K562 (cell line): ENCODE results near the gene TP53TG5. TPM values are rescaled to one million over a fixed set of nuclear protein-coding genes. Genes with fewer than 3 reads are reported as not detected.

Experiments used
- TAF15 ChIP-seq: fragments of 200-400 bp; formaldehyde crosslinking; IDR thresholded peaks from 2 replicates; pipeline ENCODE4 v1.6.1; 2017; ENCODE audit warnings: mild to moderate bottlenecking, low read depth, low read length, moderate library complexity
- polyA plus RNA-seq, 8 experiments: library from polyadenylated mRNA; depleted of rRNA in 4 of 8; stranded (reverse) in 5 of 8; unstranded in 3 of 8; fragments of >200 nt; fragmentation: Nextera tagmentation in 2 of 8; fragmentation: Illumina TruSeq in 1 of 8; extraction: Ambion mirVana in 2 of 8; extraction: Trizol in 1 of 8; gene quantifications; 2 replicates each; pipeline versions ENCODE4 v1.2.1 to v1.2.3, GENCODE V29; 2011 to 2014; ENCODE audit warnings: inconsistent platforms in 1 of 8, missing spikeins in 1 of 8
- total RNA-seq, 7 experiments: library from RNA; depleted of rRNA in 6 of 7; stranded (reverse); fragments of >200 nt in 6 of 7; fragmentation: Illumina TruSeq in 2 of 7; extraction: Trizol in 2 of 7; gene quantifications; 2 replicates each; pipeline versions ENCODE4 v1.2.1 to v1.2.3, GENCODE V29; 2011 to 2021; ENCODE audit warnings: low replicate concordance in 1 of 7
- TF ChIP-seq, protein P1 (sequence below), 2 experiments: fragments of 450-650 bp; formaldehyde crosslinking in 1 of 2; IDR thresholded peaks; 2 replicates each; pipeline versions ENCODE4 v1.4.0 to v1.6.1; 2014 to 2020; ENCODE audit warnings: mild to moderate bottlenecking in 2 of 2, borderline replicate concordance in 1 of 2, low read depth in 1 of 2
- TF ChIP-seq, protein P2 (sequence below): fragments of 250-450 bp; sonication (Bioruptor Pico); IDR thresholded peaks from 2 replicates; pipeline ENCODE4 v1.5.0; 2020; ENCODE audit warnings: mild to moderate bottlenecking, borderline replicate concordance

Gene TP53TG5
- total and polyA plus RNA-seq, 9 of the 15 experiments (the other 6 are each of a cell fraction or from before 2014, with no cell fraction given) = 0.04 to 0.05 (median 0.04) TPM; not detected in 6

DNA sequence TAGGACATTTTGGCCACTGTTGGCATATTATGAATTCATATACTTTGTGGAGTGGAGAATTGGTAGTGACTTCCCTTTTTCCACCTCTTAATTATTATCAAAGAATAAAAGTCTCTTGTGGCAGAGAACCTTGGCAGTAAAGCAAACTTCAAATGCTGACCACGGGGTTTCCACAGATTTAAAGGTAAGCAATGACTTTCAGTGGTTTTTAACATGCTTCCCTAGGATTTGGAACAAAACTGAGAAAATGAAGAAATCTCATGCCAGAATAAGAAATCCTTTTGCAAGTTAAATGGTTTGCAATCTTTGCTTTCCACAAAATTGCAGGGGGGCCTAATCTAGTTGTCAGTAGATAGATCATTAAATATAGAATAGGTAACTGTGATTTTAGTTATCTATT, 27.9 kb downstream of the TP53TG5 start (continued):
- TF ChIP-seq TAF15 = no peak
- TF ChIP-seq, protein P1, sequence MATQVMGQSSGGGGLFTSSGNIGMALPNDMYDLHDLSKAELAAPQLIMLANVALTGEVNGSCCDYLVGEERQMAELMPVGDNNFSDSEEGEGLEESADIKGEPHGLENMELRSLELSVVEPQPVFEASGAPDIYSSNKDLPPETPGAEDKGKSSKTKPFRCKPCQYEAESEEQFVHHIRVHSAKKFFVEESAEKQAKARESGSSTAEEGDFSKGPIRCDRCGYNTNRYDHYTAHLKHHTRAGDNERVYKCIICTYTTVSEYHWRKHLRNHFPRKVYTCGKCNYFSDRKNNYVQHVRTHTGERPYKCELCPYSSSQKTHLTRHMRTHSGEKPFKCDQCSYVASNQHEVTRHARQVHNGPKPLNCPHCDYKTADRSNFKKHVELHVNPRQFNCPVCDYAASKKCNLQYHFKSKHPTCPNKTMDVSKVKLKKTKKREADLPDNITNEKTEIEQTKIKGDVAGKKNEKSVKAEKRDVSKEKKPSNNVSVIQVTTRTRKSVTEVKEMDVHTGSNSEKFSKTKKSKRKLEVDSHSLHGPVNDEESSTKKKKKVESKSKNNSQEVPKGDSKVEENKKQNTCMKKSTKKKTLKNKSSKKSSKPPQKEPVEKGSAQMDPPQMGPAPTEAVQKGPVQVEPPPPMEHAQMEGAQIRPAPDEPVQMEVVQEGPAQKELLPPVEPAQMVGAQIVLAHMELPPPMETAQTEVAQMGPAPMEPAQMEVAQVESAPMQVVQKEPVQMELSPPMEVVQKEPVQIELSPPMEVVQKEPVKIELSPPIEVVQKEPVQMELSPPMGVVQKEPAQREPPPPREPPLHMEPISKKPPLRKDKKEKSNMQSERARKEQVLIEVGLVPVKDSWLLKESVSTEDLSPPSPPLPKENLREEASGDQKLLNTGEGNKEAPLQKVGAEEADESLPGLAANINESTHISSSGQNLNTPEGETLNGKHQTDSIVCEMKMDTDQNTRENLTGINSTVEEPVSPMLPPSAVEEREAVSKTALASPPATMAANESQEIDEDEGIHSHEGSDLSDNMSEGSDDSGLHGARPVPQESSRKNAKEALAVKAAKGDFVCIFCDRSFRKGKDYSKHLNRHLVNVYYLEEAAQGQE (IDR thresholded peaks at IDR 0.05; ENCODE audit: borderline replicate concordance) = no peak
- TF ChIP-seq, protein P1 (CRISPR knock-in tag; IDR thresholded peaks at IDR 0.05; ENCODE audit: low read depth) = no peak
- TF ChIP-seq, protein P2, sequence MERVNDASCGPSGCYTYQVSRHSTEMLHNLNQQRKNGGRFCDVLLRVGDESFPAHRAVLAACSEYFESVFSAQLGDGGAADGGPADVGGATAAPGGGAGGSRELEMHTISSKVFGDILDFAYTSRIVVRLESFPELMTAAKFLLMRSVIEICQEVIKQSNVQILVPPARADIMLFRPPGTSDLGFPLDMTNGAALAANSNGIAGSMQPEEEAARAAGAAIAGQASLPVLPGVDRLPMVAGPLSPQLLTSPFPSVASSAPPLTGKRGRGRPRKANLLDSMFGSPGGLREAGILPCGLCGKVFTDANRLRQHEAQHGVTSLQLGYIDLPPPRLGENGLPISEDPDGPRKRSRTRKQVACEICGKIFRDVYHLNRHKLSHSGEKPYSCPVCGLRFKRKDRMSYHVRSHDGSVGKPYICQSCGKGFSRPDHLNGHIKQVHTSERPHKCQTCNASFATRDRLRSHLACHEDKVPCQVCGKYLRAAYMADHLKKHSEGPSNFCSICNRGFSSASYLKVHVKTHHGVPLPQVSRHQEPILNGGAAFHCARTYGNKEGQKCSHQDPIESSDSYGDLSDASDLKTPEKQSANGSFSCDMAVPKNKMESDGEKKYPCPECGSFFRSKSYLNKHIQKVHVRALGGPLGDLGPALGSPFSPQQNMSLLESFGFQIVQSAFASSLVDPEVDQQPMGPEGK (CRISPR knock-in tag) = no peak
- TF ChIP-seq, all 486 proteins: peak for 0
